Fibroblast of skin of back (primary cell): Measurements from ENCODE around the gene PPARD.

ENCODE experiments used
- DNase-seq: peaks from one replicate; pipeline ENCODE4 v3.0.0-alpha.2; 2013

Gene PPARD

GRCh38 chr6:35442693-35443092 is 100.3 kb downstream of the PPARD start:
- DNase-seq = no peak

GRCh38 chr6:35443341-35444030 is 101.1 kb downstream of the PPARD start:
- DNase-seq = no peak

DNA sequence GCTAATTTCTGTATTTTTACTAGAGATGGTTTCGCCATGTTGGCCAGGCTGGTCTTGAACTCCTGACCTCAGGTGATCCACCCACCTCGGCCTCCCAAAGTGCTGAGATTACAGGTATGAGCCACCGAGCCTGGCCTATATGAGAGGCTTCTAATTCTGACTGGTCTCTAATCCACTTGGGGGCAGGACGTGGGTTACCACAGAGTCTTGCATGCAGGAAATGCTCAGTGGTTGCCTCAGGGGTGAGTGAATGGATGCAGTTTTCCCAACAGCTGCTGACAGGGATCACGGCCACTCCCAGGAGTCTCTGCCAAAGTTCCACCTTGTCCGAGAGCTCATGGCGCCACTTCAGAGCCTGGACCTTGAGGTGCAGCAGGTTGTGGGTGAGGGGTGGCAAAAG is 103.3 kb downstream of the PPARD start:
- DNase-seq = no peak

DNA sequence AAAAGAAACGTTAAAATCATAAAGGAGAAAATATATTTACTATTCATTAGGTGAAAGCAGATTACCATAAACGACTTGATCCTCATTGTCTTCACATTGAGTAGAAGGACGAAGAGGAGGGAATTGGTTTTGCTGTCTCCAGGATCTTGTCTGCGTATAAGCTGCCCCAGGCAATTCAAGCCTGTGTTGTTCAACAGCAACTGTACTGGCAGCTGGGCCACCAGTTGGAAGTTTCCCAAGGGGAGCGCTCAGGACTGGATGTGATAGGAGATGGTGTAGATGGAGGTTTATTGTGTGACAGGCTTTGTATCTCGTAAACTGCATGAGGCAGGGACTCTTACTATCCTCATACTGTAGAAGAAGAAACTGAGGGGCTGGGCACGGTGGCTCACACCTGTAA is 105.8 kb downstream of the PPARD start:
- no peak for DNase-seq

- peak; percentile 69 for DNase-seq
Observed at GRCh38 chr6:35449287-35449881, 107.0 kb downstream of the PPARD start.

- no peak for DNase-seq
Observed at GRCh38 chr6:35451354-35452182, 109.2 kb downstream of the PPARD start.

- peak; percentile 88 for DNase-seq
Observed at GRCh38 chr6:35452183-35453090, 110.1 kb downstream of the PPARD start, which contains the start of gene FANCE. Gene FANCE (plus strand): TSS chr6:35452338. CDS start chr6:35452546, 208 bp downstream.

DNA sequence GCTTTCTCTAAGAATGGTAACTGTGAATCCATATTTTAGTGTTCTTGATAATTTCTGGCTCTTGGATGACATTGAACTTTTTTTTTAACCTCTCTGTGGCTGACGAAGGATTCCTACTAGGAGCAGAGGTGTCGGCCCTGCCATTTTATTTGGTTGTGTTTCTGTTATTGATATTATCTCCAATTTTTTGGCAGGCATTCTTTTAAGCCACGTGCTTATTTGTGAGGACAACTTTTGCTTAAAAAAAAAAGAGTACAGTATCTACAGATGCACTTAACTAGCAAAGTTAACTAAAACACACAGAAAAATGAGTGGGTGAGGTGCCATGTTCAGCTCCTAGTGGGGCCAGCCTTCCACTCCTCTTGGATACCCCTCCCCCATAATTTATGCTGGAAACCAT is 110.9 kb downstream of the PPARD start:
- DNase-seq = no peak

DNA sequence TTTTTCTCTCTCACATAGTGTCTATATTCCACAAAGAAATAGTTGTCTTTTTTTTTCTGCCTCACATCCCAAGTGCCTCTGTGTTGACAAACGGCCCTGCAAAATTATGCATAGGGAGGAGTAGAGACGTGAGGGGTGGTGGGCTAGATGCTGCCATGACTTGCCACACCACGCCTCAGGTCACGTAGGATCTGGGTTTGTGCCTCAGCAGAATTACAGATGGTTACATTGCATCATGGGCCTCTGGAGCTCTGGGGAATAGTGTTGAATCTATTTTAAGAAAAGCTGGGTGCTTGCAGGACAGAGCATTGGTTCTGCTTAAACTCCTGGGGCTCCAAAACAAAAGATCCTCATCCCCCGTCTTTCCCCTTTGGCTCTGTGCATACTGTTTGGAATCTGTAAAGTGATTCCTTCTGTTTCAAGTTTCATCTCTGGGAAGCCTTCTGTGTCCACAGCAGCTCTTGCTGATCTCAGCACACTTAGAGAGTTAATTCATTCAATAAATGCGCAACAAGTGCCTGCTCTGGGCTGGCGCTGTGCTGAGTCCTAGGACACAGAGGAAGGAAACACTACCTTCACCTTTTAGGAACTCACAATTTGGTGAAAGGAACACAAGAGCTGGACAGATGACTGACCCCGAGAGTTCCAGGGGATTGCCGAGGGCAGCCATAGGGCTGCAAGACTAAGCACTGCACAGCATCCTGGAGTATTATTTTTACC is 112.2 kb downstream of the PPARD start:
- no peak for DNase-seq

DNA sequence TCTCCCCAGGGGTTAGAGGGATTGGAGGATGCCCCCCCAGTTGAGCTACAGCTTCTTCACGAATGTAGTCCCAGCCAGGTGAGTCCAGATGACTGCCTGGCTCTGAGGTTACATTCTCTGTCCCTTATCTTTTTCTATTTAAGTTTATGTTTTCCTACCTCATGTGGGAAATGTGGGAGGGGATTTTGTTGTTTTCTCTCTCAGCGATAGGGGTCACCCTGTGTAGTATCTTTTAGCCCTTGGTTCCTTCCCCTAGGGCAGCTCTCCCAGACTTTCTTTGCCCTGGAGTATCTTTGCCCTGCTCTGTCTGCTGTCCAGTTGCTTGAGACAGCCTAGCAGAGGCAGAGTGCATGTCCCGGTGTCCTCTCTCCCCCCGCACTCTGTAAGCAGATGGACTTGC is 115.5 kb downstream of the PPARD start:
- DNase-seq = no peak

- no peak for DNase-seq
Observed at GRCh38 chr6:35461270-35461669, 118.9 kb downstream of the PPARD start.

GRCh38 chr6:35463292-35463691 is 120.9 kb downstream of the PPARD start:
- DNase-seq = no peak

DNA sequence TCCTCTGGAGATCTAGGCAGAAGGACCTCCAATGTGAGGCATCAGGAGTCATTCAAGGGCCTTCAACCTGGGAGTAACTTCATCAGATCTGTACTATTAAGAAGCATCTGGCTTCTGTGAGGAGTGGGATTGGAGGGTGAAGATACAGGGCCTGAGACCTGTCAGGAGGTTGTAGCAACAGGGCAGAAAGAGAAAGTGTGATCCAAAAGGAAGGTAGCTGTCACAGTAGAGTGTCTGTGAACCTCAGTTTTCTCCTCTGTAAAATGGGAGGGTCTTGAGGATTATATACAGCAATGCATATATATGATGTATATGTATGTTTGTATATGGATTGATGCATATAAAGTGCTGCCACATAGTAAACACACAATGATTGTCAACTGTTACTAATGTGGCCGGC is 123.3 kb downstream of the PPARD start:
- DNase-seq = no peak

DNA sequence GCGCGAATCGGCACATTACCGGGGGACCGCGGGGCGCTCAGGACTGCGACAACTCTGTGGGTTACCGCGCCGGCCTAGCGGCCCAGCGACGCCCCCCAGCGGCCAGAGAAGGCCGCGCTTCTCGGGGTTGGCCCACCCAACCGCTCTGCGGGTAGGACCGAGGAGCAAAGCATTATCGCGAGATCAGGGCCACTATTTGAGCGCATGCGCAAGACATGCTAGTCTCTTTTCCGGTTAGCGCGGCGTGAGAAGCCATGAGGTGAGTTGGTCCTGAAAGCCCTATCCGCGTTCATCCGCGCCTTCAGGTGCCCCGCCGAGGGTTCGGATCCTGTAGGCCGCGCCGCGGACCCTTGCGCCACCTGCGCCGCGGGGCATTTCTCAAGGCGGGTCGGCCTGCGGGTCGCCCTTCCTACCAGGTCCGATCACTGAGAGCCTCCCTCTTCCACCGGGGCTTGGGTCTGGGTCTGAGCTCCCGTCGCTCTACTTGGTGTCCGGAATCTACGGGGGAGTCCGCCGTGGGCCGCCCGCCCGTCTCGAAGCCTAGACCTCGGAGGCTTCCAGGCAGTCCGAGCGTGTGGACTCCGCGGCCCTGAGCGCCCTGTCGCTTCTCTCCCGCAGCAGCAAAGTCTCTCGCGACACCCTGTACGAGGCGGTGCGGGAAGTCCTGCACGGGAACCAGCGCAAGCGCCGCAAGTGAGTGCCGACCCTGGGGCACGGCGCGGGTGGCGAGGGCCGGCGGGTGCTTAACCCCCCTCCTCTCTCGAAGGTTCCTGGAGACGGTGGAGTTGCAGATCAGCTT is 126.0 kb downstream of the PPARD start, which contains the start of gene RPL10A:
TSS of gene RPL10A (plus strand) at position 221 of the 799 bp plus-strand sequence. CDS start at position 255, 34 bp downstream.
- DNase-seq = peak; percentile 95

DNA sequence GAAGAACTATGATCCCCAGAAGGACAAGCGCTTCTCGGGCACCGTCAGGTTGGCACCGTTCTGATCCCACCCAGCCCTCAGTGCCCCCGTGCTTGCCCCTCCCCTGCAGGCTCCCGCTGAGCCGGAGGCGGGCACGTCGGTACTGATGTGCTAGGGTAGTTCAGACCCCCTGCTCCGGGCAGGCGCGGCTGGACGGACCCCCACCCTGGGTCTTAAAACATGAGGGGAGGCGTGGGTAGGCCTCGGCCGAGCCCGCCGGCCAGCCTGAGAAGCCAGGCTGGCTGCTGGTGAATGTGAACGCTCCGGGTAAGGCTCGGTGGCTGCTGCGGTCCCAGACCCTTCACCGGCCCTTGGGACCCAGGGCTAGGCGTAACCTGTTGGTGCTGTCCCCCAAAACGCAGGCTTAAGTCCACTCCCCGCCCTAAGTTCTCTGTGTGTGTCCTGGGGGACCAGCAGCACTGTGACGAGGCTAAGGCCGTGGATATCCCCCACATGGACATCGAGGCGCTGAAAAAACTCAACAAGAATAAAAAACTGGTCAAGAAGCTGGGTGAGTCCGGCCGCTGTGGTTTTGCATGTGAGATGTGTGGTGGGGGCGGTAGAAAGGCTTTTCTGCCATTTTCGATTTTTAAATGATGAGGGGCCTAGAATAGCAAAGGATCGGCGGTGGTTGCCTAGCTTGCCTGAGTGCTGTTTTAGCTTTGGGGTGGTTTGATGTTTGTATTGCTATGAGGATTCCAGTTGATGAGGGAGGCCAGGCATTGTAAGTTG is 126.8 kb downstream of the PPARD start:
- no peak for DNase-seq

DNA sequence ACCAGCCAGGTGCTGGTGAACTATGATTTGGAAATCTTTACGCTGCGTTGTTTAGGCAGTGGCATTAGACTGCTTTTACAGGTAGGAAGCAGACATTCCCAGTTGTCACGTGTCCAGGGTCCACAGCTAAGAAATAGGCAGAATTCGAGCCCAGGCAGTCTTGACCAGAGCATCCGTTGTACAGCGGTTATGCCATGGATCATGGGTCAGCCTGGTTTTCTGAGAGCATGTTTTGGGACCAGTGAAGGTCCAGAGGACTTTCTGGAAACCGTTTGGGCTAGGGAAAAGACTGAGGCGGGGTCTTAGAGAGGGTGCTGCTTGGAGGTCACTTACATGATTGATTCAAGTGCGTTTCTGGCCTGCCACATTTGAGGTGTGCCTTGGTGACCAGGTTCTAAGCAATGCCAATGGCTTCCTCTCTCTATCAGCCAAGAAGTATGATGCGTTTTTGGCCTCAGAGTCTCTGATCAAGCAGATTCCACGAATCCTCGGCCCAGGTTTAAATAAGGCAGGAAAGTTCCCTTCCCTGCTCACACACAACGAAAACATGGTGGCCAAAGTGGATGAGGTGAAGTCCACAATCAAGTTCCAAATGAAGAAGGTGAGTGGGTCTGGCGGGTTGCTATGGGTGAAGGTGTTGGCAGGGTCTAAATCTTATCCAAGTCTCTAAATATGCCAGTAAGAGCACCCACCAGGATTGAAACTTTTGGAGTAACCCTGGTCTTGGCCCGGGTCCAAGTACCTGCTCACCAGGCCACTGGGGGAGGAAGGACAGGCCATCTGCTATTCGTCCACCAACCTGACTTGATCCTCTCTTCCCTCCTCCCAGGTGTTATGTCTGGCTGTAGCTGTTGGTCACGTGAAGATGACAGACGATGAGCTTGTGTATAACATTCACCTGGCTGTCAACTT is 127.6 kb downstream of the PPARD start:
- no peak for DNase-seq

GRCh38 chr6:35470663-35471120 is 128.3 kb downstream of the PPARD start:
- no peak for DNase-seq

DNA sequence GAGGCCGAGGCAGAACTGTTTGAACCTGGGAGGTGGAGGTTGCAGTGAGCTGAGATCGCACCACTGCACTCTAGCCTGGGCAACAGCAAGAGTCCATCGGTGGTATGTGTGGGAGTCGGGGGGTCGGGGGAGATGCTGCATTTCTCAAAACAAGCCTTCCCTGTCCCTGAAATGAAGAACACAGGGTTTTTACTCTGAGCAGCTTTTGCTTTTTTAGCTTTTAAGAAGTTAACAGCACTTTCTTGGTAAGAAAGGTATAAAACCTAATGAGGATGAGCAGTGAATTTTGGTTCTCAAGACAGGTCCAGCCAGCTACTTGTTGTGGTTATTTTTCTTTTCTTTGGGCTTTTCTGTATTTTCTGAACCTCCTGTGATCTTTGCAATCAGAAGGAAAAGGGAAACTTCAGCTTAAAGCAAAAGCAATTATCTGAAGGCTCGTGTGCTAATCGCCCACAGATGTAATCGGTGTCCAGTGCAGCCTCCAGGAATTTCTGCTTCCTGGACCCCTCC is 129.5 kb downstream of the PPARD start:
- DNase-seq = no peak
